Trophoblast cell (in vitro differentiated cells and primary cell): Measurements from ENCODE around the gene NAE1.

Experiments used
- DNase-seq, 2 donors: peaks; one replicate each; pipeline ENCODE4 v3.0.0-alpha.2; 2016
- H2AFZ ChIP-seq: 2 replicates; pipeline ENCODE4 v1.6.1; 2013; ENCODE audit warnings: low read length, moderate library complexity, mild to moderate bottlenecking; ENCODE audit not compliant: insufficient read depth, poor library complexity
- H2AK5ac ChIP-seq: 2 replicates; pipeline ENCODE4 v1.6.1; 2013; ENCODE audit warnings: mild to moderate bottlenecking, low read length
- H2BK120ac ChIP-seq: 2 replicates; pipeline ENCODE4 v1.6.1; 2013; ENCODE audit warnings: low read length, mild to moderate bottlenecking, moderate library complexity; ENCODE audit not compliant: insufficient read depth, poor library complexity
- H2BK12ac ChIP-seq: 2 replicates; pipeline ENCODE4 v1.6.1; 2013; ENCODE audit warnings: mild to moderate bottlenecking, low read length, moderate library complexity
- H2BK5ac ChIP-seq: 2 replicates; pipeline ENCODE4 v1.6.1; 2013; ENCODE audit warnings: low read length, low read depth, moderate library complexity, mild to moderate bottlenecking; ENCODE audit not compliant: poor library complexity
- H3K14ac ChIP-seq: 2 replicates; pipeline ENCODE4 v1.6.1; 2013; ENCODE audit warnings: mild to moderate bottlenecking, low read length
- H3K18ac ChIP-seq: 2 replicates; pipeline ENCODE4 v1.6.1; 2013; ENCODE audit warnings: mild to moderate bottlenecking, low read length
- H3K23ac ChIP-seq: 2 replicates; pipeline ENCODE4 v1.6.1; 2013; ENCODE audit warnings: low read length
- H3K27ac ChIP-seq: 2 replicates; pipeline ENCODE4 v1.5.1; 2013; ENCODE audit warnings: low read depth, mild to moderate bottlenecking, inconsistent platforms, low read length, moderate library complexity
- H3K27me3 ChIP-seq: 2 replicates; pipeline ENCODE4 v1.6.1; 2013; ENCODE audit warnings: inconsistent platforms, mild to moderate bottlenecking, low read length, moderate library complexity; ENCODE audit not compliant: insufficient read depth
- H3K36me3 ChIP-seq, 2 experiments: 1 replicate in 1 of 2; 2 replicates in 1 of 2; pipeline ENCODE4 v1.6.1; 2013; ENCODE audit warnings: low read length in 2 of 2, mild to moderate bottlenecking in 2 of 2, moderate library complexity in 1 of 2; ENCODE audit not compliant: insufficient read depth in 2 of 2, control insufficient read depth in 1 of 2
- H3K4ac ChIP-seq: 2 replicates; pipeline ENCODE4 v1.6.1; 2013; ENCODE audit warnings: low read depth, mild to moderate bottlenecking, low read length, moderate library complexity
- H3K4me1 ChIP-seq, 2 experiments: 1 replicate in 1 of 2; 2 replicates in 1 of 2; pipeline ENCODE4 v1.6.1; 2013; ENCODE audit warnings: low read length in 2 of 2, mild to moderate bottlenecking in 2 of 2, moderate library complexity in 1 of 2; ENCODE audit not compliant: insufficient read depth in 2 of 2, control insufficient read depth in 1 of 2
- H3K4me2 ChIP-seq: 2 replicates; pipeline ENCODE4 v1.6.1; 2013; ENCODE audit warnings: inconsistent platforms, mild to moderate bottlenecking, low read length, moderate library complexity
- H3K4me3 ChIP-seq: 2 replicates; pipeline ENCODE4 v1.5.1; 2013; ENCODE audit warnings: mild to moderate bottlenecking, low read depth, low read length, inconsistent platforms
- H3K79me1 ChIP-seq: one replicate; pipeline ENCODE4 v1.6.1; 2013; ENCODE audit warnings: low read length
- H3K79me2 ChIP-seq: 2 replicates; pipeline ENCODE4 v1.6.1; 2013; ENCODE audit warnings: low read length, mild to moderate bottlenecking; ENCODE audit not compliant: control insufficient read depth, insufficient read depth, poor library complexity
- H3K9ac ChIP-seq: 2 replicates; pipeline ENCODE4 v1.6.1; 2013; ENCODE audit warnings: mild to moderate bottlenecking, low read length
- H3K9me3 ChIP-seq: 2 replicates; pipeline ENCODE4 v1.6.1; 2013; ENCODE audit warnings: low read depth, mild to moderate bottlenecking, control low read depth, inconsistent platforms, low read length; ENCODE audit not compliant: insufficient read depth
- H4K12ac ChIP-seq: 2 replicates; pipeline ENCODE4 v1.6.1; 2013; ENCODE audit warnings: low read depth, mild to moderate bottlenecking, low read length, moderate library complexity
- H4K8ac ChIP-seq: 2 replicates; pipeline ENCODE4 v1.6.1; 2013; ENCODE audit warnings: low read depth, mild to moderate bottlenecking, low read length, moderate library complexity
- H4K91ac ChIP-seq: one replicate; pipeline ENCODE4 v1.6.1; 2013; ENCODE audit warnings: low read depth, mild to moderate bottlenecking, low read length, moderate library complexity
- WGBS: extraction: QIAGEN DNeasy Blood & Tissue Kit; methylation state at CpG from one replicate; pipeline ENCODE4 v1.1.7; 2013; ENCODE audit warnings: missing lambda C conversion rate; ENCODE audit not compliant: insufficient read length, insufficient coverage; ENCODE audit errors: extremely low coverage; 5-methylcytosine and 5-hydroxymethylcytosine counted together

NAE1 gene

DNA sequence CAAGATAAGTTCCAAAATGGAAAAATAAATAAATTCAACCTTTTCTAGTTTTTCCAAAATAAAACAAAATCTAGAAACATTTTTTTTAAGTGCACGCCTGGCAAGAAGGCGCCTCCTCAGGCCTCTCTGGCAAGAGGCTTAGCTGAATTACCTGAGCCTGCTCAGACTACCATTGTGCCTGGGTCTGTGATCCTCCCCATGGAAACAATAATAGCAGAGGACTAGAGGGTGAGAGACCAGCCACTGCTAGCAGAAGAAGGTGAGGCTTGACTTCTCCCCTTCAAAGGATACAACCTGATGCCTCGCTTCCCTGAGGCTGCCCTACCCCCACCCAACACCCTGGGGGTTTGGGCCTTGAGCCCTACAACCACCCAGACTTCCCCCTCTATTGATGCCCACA, 44.2 kb downstream of the NAE1 start:
- H3K18ac ChIP-seq, result no peak overlapping the region
- H3K23ac ChIP-seq, result peak overlapping the region; percentile 28
- no peak overlapping the region for H3K4me3 ChIP-seq
- no peak overlapping the region for H4K91ac ChIP-seq
- no peak overlapping the region for H2BK12ac ChIP-seq
- H3K4me1 ChIP-seq, result no peaks in the 10 kb centered on the region
- H3K9me3 ChIP-seq, result no peaks in the 10 kb centered on the region
- no peaks in the 10 kb centered on the region for H3K36me3 ChIP-seq
- no peak overlapping the region for H2AK5ac ChIP-seq
- no peak overlapping the region for H3K4me2 ChIP-seq
- no peak overlapping the region for H2AFZ ChIP-seq
- H4K8ac ChIP-seq, result no peak overlapping the region
- no peaks in the 10 kb centered on the region for H3K79me1 ChIP-seq
- H3K14ac ChIP-seq, result no peak overlapping the region
- DNase-seq, result no peak
- no peak overlapping the region for H2BK120ac ChIP-seq
- no peak overlapping the region for H3K27ac ChIP-seq
- H3K79me2 ChIP-seq, result no peaks in the 10 kb centered on the region
- H4K12ac ChIP-seq, result no peak overlapping the region
- H3K4ac ChIP-seq, result no peak overlapping the region
- H3K9ac ChIP-seq, result no peak overlapping the region
- H3K27me3 ChIP-seq, result no peaks in the 10 kb centered on the region
- WGBS, result no CpG with 5 or more reads among the region's 3 CpGs
- no peak overlapping the region for H2BK5ac ChIP-seq

DNA sequence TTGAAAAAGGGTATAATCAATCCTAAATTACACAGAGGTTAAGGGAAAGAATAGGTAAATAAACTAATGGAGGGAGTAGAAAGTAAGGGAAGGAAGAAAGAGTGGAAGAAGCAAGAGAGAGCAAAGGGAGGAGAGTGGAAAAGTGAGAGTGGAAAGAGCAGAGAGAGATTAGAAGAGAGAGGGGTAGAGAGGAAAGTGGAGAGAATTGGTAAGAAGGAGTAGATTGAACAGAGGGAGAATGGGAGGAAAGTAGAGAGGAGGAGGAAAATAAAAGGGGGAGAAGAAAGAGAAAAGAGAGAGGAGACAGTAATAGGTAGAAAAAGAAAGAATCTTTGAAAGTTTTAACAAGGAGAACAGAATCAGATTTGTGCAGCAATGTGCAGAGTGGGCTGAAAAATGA, 54.3 kb downstream of the NAE1 start:
- no peaks in the 10 kb centered on the region for H3K27me3 ChIP-seq
- no peaks in the 10 kb centered on the region for H3K9me3 ChIP-seq
- no peak overlapping the region for H3K14ac ChIP-seq
- H3K9ac ChIP-seq, result no peak overlapping the region
- H3K4ac ChIP-seq, result no peak overlapping the region
- no peak overlapping the region for H3K23ac ChIP-seq
- no peak overlapping the region for H3K18ac ChIP-seq
- H2AK5ac ChIP-seq, result no peak overlapping the region
- no peaks in the 10 kb centered on the region for H3K79me1 ChIP-seq
- DNase-seq, result no peak
- no peak overlapping the region for H2BK120ac ChIP-seq
- H3K36me3 ChIP-seq, result no peaks in the 10 kb centered on the region
- no peaks in the 10 kb centered on the region for H3K4me1 ChIP-seq
- no peak overlapping the region for H2AFZ ChIP-seq
- H3K4me3 ChIP-seq, result no peak overlapping the region
- H3K4me2 ChIP-seq, result no peak overlapping the region
- H4K8ac ChIP-seq, result no peak overlapping the region
- H3K27ac ChIP-seq, result no peak overlapping the region
- no peak overlapping the region for H2BK12ac ChIP-seq
- no peak overlapping the region for H2BK5ac ChIP-seq
- H4K91ac ChIP-seq, result no peak overlapping the region
- no peaks in the 10 kb centered on the region for H3K79me2 ChIP-seq
- no peak overlapping the region for H4K12ac ChIP-seq

DNA sequence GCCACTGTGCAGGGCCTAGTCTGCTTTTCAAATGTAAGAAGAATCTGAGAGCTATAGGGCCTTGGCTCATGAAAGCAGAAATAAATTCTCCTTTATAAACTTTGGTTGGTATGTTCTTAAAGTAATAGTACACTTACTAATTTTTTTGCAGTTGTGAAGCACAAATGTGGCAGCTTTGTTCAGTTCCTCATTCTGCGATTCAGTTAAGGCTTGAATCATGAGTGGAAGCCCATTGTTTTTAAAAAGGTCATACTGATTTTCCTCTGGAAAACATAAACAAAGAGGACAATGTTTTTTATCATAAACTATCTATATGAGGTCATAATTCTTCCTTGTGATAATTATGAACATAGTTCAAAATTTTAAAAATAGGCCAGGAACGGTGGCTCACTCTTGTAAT, 55.8 kb downstream of the NAE1 start:
- no peak overlapping the region for H2AFZ ChIP-seq
- no CpG with 5 or more reads among the region's 2 CpGs for WGBS
- no peak overlapping the region for H2BK120ac ChIP-seq
- no peak overlapping the region for H2BK5ac ChIP-seq
- H3K36me3 ChIP-seq, result no peaks in the 10 kb centered on the region
- no peaks in the 10 kb centered on the region for H3K27me3 ChIP-seq
- H3K4me1 ChIP-seq, result no peaks in the 10 kb centered on the region
- no peak overlapping the region for H4K12ac ChIP-seq
- no peaks in the 10 kb centered on the region for H3K79me2 ChIP-seq
- no peak overlapping the region for H3K4me3 ChIP-seq
- H3K4ac ChIP-seq, result no peak overlapping the region
- no peak overlapping the region for H2BK12ac ChIP-seq
- no peak for DNase-seq
- no peak overlapping the region for H3K18ac ChIP-seq
- H3K27ac ChIP-seq, result no peak overlapping the region
- no peak overlapping the region for H3K4me2 ChIP-seq
- H4K8ac ChIP-seq, result no peak overlapping the region
- no peak overlapping the region for H2AK5ac ChIP-seq
- no peak overlapping the region for H4K91ac ChIP-seq
- H3K9me3 ChIP-seq, result no peaks in the 10 kb centered on the region
- no peak overlapping the region for H3K9ac ChIP-seq
- H3K23ac ChIP-seq, result no peak overlapping the region
- no peak overlapping the region for H3K14ac ChIP-seq
- no peaks in the 10 kb centered on the region for H3K79me1 ChIP-seq

DNA sequence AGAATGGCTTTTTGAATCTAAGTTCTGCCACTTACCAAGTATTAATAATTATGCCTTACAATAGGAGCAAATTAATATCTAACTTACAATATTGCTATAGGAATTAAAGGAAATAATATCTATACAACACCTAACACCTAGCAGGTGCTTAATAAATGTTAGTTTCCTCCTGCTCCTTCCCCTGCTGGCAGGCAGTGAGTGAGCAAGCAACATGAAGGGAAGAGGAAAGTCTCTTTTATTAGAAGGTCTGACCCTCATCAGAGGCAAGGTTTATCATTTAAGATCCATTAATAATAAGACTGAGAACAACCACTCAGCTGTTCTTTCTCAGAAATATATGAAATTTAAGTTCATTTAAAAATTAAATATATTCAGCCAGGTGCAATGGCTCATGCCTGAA, 72.7 kb downstream of the NAE1 start:
- no peak overlapping the region for H3K4ac ChIP-seq
- no peak overlapping the region for H3K4me2 ChIP-seq
- no peaks in the 10 kb centered on the region for H3K4me1 ChIP-seq
- H4K91ac ChIP-seq, result no peak overlapping the region
- no peaks in the 10 kb centered on the region for H3K27me3 ChIP-seq
- no peaks in the 10 kb centered on the region for H3K79me2 ChIP-seq
- no peak overlapping the region for H3K9ac ChIP-seq
- H4K8ac ChIP-seq, result no peak overlapping the region
- H3K14ac ChIP-seq, result no peak overlapping the region
- no peak for DNase-seq
- no peak overlapping the region for H2AK5ac ChIP-seq
- no peak overlapping the region for H3K23ac ChIP-seq
- no peak overlapping the region for H3K27ac ChIP-seq
- H3K4me3 ChIP-seq, result no peak overlapping the region
- no peak overlapping the region for H2BK12ac ChIP-seq
- H3K18ac ChIP-seq, result no peak overlapping the region
- H3K9me3 ChIP-seq, result no peaks in the 10 kb centered on the region
- H2BK5ac ChIP-seq, result no peak overlapping the region
- H4K12ac ChIP-seq, result no peak overlapping the region
- H2AFZ ChIP-seq, result no peak overlapping the region
- no peaks in the 10 kb centered on the region for H3K79me1 ChIP-seq
- no peaks in the 10 kb centered on the region for H3K36me3 ChIP-seq
- H2BK120ac ChIP-seq, result no peak overlapping the region

DNA sequence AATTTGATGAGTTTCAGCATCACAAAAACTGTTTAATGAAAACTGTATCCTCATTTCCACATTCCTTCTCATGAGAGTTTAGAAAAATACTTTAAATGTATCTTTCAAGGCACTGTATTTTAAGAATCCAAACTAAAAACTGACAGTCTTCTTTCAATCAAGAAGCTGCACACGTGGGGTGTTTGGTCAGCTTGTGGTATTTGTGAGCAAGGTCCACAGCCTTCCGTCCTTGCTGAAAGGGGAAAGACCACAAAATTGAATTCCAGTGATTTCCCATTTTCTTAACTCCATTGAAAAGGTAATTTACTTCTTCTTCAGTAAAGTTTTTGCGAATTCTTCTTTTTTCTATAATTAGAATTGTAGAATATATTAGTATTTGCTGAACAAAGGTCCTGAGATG, 76.0 kb downstream of the NAE1 start:
- Histone ChIP-seq H4K8ac (no peak overlapping the region), H4K91ac (no peak overlapping the region), H3K18ac (no peak overlapping the region), H3K4me2 (no peak overlapping the region), H2BK12ac (no peak overlapping the region), H3K4me1 (peaks cover 7 to 8% of the 10 kb centered on the region in 2 experiments), H3K27ac (no peak overlapping the region), H2AK5ac (no peak overlapping the region), H2BK5ac (no peak overlapping the region), H3K14ac (no peak overlapping the region), H2BK120ac (no peak overlapping the region), H3K9me3 (no peaks in the 10 kb centered on the region), H3K79me2 (peaks cover 16% of the 10 kb centered on the region), H4K12ac (no peak overlapping the region), H3K23ac (no peak overlapping the region), H3K36me3 (no peaks in the 10 kb centered on the region), H2AFZ (no peak overlapping the region), H3K4me3 (no peak overlapping the region), H3K79me1 (peaks cover 7% of the 10 kb centered on the region), H3K27me3 (no peaks in the 10 kb centered on the region), H3K4ac (no peak overlapping the region), H3K9ac (no peak overlapping the region)
- DNase-seq, result no peak
- no CpG with 5 or more reads among the region's 3 CpGs for WGBS
